ENCODE measurements around the gene SLC35D2. TPM values are rescaled to one million over a fixed set of nuclear protein-coding genes. Genes with fewer than 3 reads are reported as not detected.

Gene SLC35D2
- total RNA-seq, 2 experiments from 2014 or later, result 13.1 to 16.2 TPM

GRCh38 chr9:96304230-96304629 lies 79.3 kb downstream of the SLC35D2 start:
- Mint-ChIP-seq H3K36me3 (no peaks in the 10 kb centered on the region), H3K27me3 (peaks cover 22% of the 10 kb centered on the region), H3K4me3 (no peak overlapping the region), H3K27ac (no peak overlapping the region), H3K4me1 (no peaks in the 10 kb centered on the region), H3K9me3 (no peaks in the 10 kb centered on the region)
- no peak for ATAC-seq (ENCODE audit: low read depth)
- no peak for DNase-seq
- POLR2A ChIA-PET, result no interaction called here

- no peak for DNase-seq
- POLR2A ChIA-PET, result no interaction called here
- no peaks in the 10 kb centered on the region for H3K9me3 Mint-ChIP-seq
- no peak within 1 kb of the TSS for H3K27ac Mint-ChIP-seq
- peaks cover 15% of the 10 kb centered on the region for H3K27me3 Mint-ChIP-seq
- H3K4me3 Mint-ChIP-seq, result no peak within 1 kb of the TSS
- no peaks in the 10 kb centered on the region for H3K4me1 Mint-ChIP-seq
- ATAC-seq (ENCODE audit: low read depth), result no peak
- H3K36me3 Mint-ChIP-seq, result no peaks in the 10 kb centered on the region
Measured at GRCh38 chr9:96302021-96302420, 81.5 kb downstream of the SLC35D2 start, which contains the start of gene HSD17B3. HSD17B3 (minus strand) TSS chr9:96302176; CDS start chr9:96302104, 72 bp downstream.

- POLR2A ChIA-PET, result no interaction called here
- H3K4me1 Mint-ChIP-seq, result no peaks in the 10 kb centered on the region
- no peaks in the 10 kb centered on the region for H3K36me3 Mint-ChIP-seq
- H3K27me3 Mint-ChIP-seq, result peaks cover 13% of the 10 kb centered on the region
- ATAC-seq (ENCODE audit: low read depth) (no peak), DNase-seq (no peak)
- no peak overlapping the region for H3K27ac Mint-ChIP-seq
- no peaks in the 10 kb centered on the region for H3K9me3 Mint-ChIP-seq
- no peak overlapping the region for H3K4me3 Mint-ChIP-seq
Measured at GRCh38 chr9:96299823-96300222, 83.7 kb downstream of the SLC35D2 start.

- POLR2A ChIA-PET, result no interaction called here
- ATAC-seq (ENCODE audit: low read depth) (no peak), DNase-seq (no peak)
- H3K27ac Mint-ChIP-seq, result no peak overlapping the region
- H3K4me3 Mint-ChIP-seq, result no peak overlapping the region
- H3K27me3 Mint-ChIP-seq, result peaks cover 2% of the 10 kb centered on the region
- no peaks in the 10 kb centered on the region for H3K36me3 Mint-ChIP-seq
- peaks cover 2% of the 10 kb centered on the region for H3K9me3 Mint-ChIP-seq
- H3K4me1 Mint-ChIP-seq, result no peaks in the 10 kb centered on the region
Measured at GRCh38 chr9:96294159-96294545, 89.4 kb downstream of the SLC35D2 start.

- H3K36me3 Mint-ChIP-seq, result no peaks in the 10 kb centered on the region
- ATAC-seq (ENCODE audit: low read depth) (no peak), DNase-seq (no peak)
- H3K27me3 Mint-ChIP-seq, result peaks cover 2% of the 10 kb centered on the region
- POLR2A ChIA-PET, result no interaction called here
- H3K9me3 Mint-ChIP-seq, result peaks cover 2% of the 10 kb centered on the region
- H3K4me3 Mint-ChIP-seq, result no peak overlapping the region
- H3K4me1 Mint-ChIP-seq, result no peaks in the 10 kb centered on the region
- H3K27ac Mint-ChIP-seq, result no peak overlapping the region
Measured at GRCh38 chr9:96293498-96294158, 89.9 kb downstream of the SLC35D2 start.

- no peak for ATAC-seq (ENCODE audit: low read depth)
- no peaks in the 10 kb centered on the region for H3K36me3 Mint-ChIP-seq
- POLR2A ChIA-PET, result no interaction called here
- no peak overlapping the region for H3K4me3 Mint-ChIP-seq
- H3K27ac Mint-ChIP-seq, result no peak overlapping the region
- peaks cover 4% of the 10 kb centered on the region for H3K27me3 Mint-ChIP-seq
- H3K4me1 Mint-ChIP-seq, result no peaks in the 10 kb centered on the region
- H3K9me3 Mint-ChIP-seq, result peaks cover 6% of the 10 kb centered on the region
- no peak for DNase-seq
Measured at GRCh38 chr9:96289392-96289791, 94.1 kb downstream of the SLC35D2 start.

GRCh38 chr9:96281641-96282040 lies 101.9 kb downstream of the SLC35D2 start:
- no peak overlapping the region for H3K4me3 Mint-ChIP-seq
- POLR2A ChIA-PET, result no interaction called here
- H3K27ac Mint-ChIP-seq, result no peak overlapping the region
- ATAC-seq (ENCODE audit: low read depth) (no peak), DNase-seq (no peak)
- H3K27me3 Mint-ChIP-seq, result peaks cover 6% of the 10 kb centered on the region
- no peaks in the 10 kb centered on the region for H3K4me1 Mint-ChIP-seq
- peaks cover 10% of the 10 kb centered on the region for H3K9me3 Mint-ChIP-seq
- H3K36me3 Mint-ChIP-seq, result peaks cover 2% of the 10 kb centered on the region

- Mint-ChIP-seq H3K9me3 (peaks cover 11% of the 10 kb centered on the region), H3K36me3 (peaks cover 2% of the 10 kb centered on the region), H3K4me1 (no peaks in the 10 kb centered on the region), H3K27ac (no peak overlapping the region), H3K27me3 (peaks cover 5% of the 10 kb centered on the region), H3K4me3 (no peak overlapping the region)
- ATAC-seq (ENCODE audit: low read depth) (no peak), DNase-seq (no peak)
- POLR2A ChIA-PET, result no interaction called here
Measured at GRCh38 chr9:96279932-96280331, 103.6 kb downstream of the SLC35D2 start.

GRCh38 chr9:96274939-96275338 lies 108.6 kb downstream of the SLC35D2 start:
- no peak overlapping the region for H3K27ac Mint-ChIP-seq
- H3K27me3 Mint-ChIP-seq, result peaks cover 19% of the 10 kb centered on the region
- POLR2A ChIA-PET, result no interaction called here
- no peaks in the 10 kb centered on the region for H3K4me1 Mint-ChIP-seq
- peaks cover 13% of the 10 kb centered on the region for H3K9me3 Mint-ChIP-seq
- no peak overlapping the region for H3K4me3 Mint-ChIP-seq
- DNase-seq (no peak), ATAC-seq (ENCODE audit: low read depth) (no peak)
- H3K36me3 Mint-ChIP-seq, result no peaks in the 10 kb centered on the region

Other genes starting within 250 kb of the SLC35D2 start
- gene HSD17B3, start 81.5 kb downstream of the SLC35D2 start, total RNA-seq, result under 1 TPM; 0.68 to 0.69 TPM
- 10 to 100 TPM; 26.0 to 27.3 TPM for gene ZNF367, start 34.7 kb upstream of the SLC35D2 start, total RNA-seq
- gene HABP4, start 66.5 kb upstream of the SLC35D2 start, total RNA-seq, result 10 to 100 TPM; 11.4 to 11.8 TPM
- gene CDC14B, start 236.1 kb upstream of the SLC35D2 start, total RNA-seq, result 1 to 10 TPM; 4.9 to 6.4 TPM